A673 (cell line): ENCODE data around the gene MPHOSPH9.

ENCODE experiments used
- EZH2 ChIP-seq: fragments of 200-600 bp; sonication (generic); IDR thresholded peaks from 2 replicates; pipeline ENCODE4 v1.6.1; 2017; ENCODE audit warnings: borderline replicate concordance, low read depth, mild to moderate bottlenecking, mixed read lengths, antibody characterized with exemption, low read length; ENCODE audit not compliant: poor library complexity, severe bottlenecking
- TF ChIP-seq, protein P1 (sequence below): fragments of 300-800, 200-600 bp; sonication (generic); conservative IDR thresholded peaks from 2 replicates; pipeline ENCODE4 v1.5.1; 2017; ENCODE audit warnings: low read depth, mild to moderate bottlenecking, antibody characterized with exemption, low read length, moderate library complexity, mixed read lengths

DNA sequence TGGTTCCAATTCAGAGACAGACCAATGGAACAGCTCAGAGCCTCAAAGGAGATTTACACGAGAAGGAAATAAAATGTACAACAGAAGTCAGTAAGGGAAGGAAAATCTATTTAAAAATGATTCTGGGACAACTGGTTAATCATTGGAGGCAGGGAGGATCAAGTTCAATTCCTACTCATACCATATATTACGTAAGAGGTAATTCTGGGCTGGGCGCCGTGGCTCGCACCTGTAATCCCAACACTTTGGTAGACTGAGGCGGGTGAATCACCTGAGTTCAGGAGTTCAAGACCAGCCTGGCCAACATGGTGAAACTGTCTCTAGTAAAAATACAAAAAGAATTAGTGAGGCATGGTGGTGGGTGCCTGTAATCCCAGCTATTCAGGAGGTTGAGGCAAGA is 45.3 kb downstream of the MPHOSPH9 start:
- TF ChIP-seq, protein P1, sequence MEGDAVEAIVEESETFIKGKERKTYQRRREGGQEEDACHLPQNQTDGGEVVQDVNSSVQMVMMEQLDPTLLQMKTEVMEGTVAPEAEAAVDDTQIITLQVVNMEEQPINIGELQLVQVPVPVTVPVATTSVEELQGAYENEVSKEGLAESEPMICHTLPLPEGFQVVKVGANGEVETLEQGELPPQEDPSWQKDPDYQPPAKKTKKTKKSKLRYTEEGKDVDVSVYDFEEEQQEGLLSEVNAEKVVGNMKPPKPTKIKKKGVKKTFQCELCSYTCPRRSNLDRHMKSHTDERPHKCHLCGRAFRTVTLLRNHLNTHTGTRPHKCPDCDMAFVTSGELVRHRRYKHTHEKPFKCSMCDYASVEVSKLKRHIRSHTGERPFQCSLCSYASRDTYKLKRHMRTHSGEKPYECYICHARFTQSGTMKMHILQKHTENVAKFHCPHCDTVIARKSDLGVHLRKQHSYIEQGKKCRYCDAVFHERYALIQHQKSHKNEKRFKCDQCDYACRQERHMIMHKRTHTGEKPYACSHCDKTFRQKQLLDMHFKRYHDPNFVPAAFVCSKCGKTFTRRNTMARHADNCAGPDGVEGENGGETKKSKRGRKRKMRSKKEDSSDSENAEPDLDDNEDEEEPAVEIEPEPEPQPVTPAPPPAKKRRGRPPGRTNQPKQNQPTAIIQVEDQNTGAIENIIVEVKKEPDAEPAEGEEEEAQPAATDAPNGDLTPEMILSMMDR = no peak
- no peak for TF ChIP-seq EZH2
